Mesenchymal stem cell (in vitro differentiated cells and primary cell): Measurements from ENCODE around the gene ADGRL3.
"Not testable (repeated sequence)": the region's sequence is repeated elsewhere in the genome, so short reads cannot be mapped to it uniquely, and the experiment has no call there.

Experiments
- DNase-seq: peaks from one replicate; pipeline ENCODE4 v3.0.0-alpha.2; 2013
- H2AFZ ChIP-seq: one replicate; pipeline ENCODE4 v1.6.1; 2013; ENCODE audit warnings: low read depth, mild to moderate bottlenecking, control low read depth, inconsistent platforms, low read length, moderate library complexity
- H2AK5ac ChIP-seq: 2 replicates; pipeline ENCODE4 v1.6.1; 2013; ENCODE audit warnings: low read length, moderate library complexity, mild to moderate bottlenecking, inconsistent platforms; ENCODE audit not compliant: severe bottlenecking
- H2BK120ac ChIP-seq: one replicate; pipeline ENCODE4 v1.6.1; 2013; ENCODE audit warnings: low read depth, mild to moderate bottlenecking, inconsistent platforms, low read length, moderate library complexity
- H2BK12ac ChIP-seq, 2 experiments: one replicate each; pipeline ENCODE4 v1.6.1; 2013; ENCODE audit warnings: inconsistent platforms in 2 of 2, low read length in 2 of 2, mild to moderate bottlenecking in 2 of 2, moderate library complexity in 2 of 2, control low read depth in 1 of 2
- H2BK15ac ChIP-seq: one replicate; pipeline ENCODE4 v1.6.1; 2013; ENCODE audit warnings: mild to moderate bottlenecking, low read depth, inconsistent platforms; ENCODE audit not compliant: poor library complexity, severe bottlenecking
- H2BK5ac ChIP-seq: 2 replicates; pipeline ENCODE4 v1.6.1; 2013; ENCODE audit warnings: low read depth, mild to moderate bottlenecking, low read length, control low read depth, inconsistent platforms; ENCODE audit not compliant: poor library complexity, severe bottlenecking
- H3K14ac ChIP-seq, 2 experiments: one replicate each; pipeline ENCODE4 v1.6.1; 2013; ENCODE audit warnings: inconsistent platforms in 2 of 2, low read length in 2 of 2, control low read depth in 1 of 2, mild to moderate bottlenecking in 1 of 2, moderate library complexity in 1 of 2
- H3K18ac ChIP-seq, 2 experiments: one replicate each; pipeline ENCODE4 v1.6.1; 2013; ENCODE audit warnings: inconsistent platforms in 2 of 2, low read length in 2 of 2, control low read depth in 1 of 2, low read depth in 1 of 2, mild to moderate bottlenecking in 1 of 2
- H3K23ac ChIP-seq, 2 experiments: one replicate each; pipeline ENCODE4 v1.6.1; 2013; ENCODE audit warnings: inconsistent platforms in 2 of 2, low read length in 2 of 2, mild to moderate bottlenecking in 2 of 2, moderate library complexity in 2 of 2, control low read depth in 1 of 2
- H3K27ac ChIP-seq: 2 replicates; pipeline ENCODE4 v1.5.1; 2013; ENCODE audit warnings: mild to moderate bottlenecking, moderate library complexity, low read length, control low read depth, inconsistent platforms; ENCODE audit not compliant: poor library complexity, severe bottlenecking
- H3K27me3 ChIP-seq, 2 experiments: 2 replicates each; pipeline versions ENCODE4 v1.6.1 to v1.7.0; 2013; ENCODE audit warnings: low read length in 2 of 2, mild to moderate bottlenecking in 2 of 2, moderate library complexity in 2 of 2, control low read depth in 1 of 2, inconsistent platforms in 1 of 2; ENCODE audit not compliant: control insufficient read depth in 1 of 2, insufficient read depth in 1 of 2
- H3K36me3 ChIP-seq, 2 experiments: 2 replicates each; pipeline versions ENCODE4 v1.6.1 to v1.7.0; 2013; ENCODE audit warnings: low read length in 2 of 2, control low read depth in 1 of 2, inconsistent platforms in 1 of 2, low read depth in 1 of 2, mild to moderate bottlenecking in 1 of 2; ENCODE audit not compliant: insufficient read depth in 2 of 2, control insufficient read depth in 1 of 2
- H3K4ac ChIP-seq, 2 experiments: one replicate each; pipeline ENCODE4 v1.6.1; 2013; ENCODE audit warnings: inconsistent platforms in 2 of 2, low read length in 2 of 2, mild to moderate bottlenecking in 2 of 2, moderate library complexity in 2 of 2, control low read depth in 1 of 2, low read depth in 1 of 2
- H3K4me1 ChIP-seq: 2 replicates; pipeline ENCODE4 v1.6.1; 2013; ENCODE audit warnings: low read depth, low read length, control low read depth; ENCODE audit not compliant: control insufficient read depth, insufficient read depth
- H3K4me2 ChIP-seq: 2 replicates; pipeline ENCODE4 v1.6.1; 2013; ENCODE audit warnings: low read length, mild to moderate bottlenecking, inconsistent platforms; ENCODE audit not compliant: poor library complexity, severe bottlenecking
- H3K4me3 ChIP-seq, 2 experiments: 2 replicates each; pipeline versions ENCODE4 v1.5.1 to v1.7.0; 2013; ENCODE audit warnings: low read length in 2 of 2, mild to moderate bottlenecking in 2 of 2, control low read depth in 1 of 2, low read depth in 1 of 2; ENCODE audit not compliant: insufficient read depth in 1 of 2
- H3K79me1 ChIP-seq: replicated peaks from 2 replicates; pipeline ENCODE4 v1.6.1; 2013; ENCODE audit warnings: mild to moderate bottlenecking, control low read depth, low read length, inconsistent platforms; ENCODE audit not compliant: poor library complexity, severe bottlenecking
- H3K9ac ChIP-seq: 2 replicates; pipeline ENCODE4 v1.7.0; 2013; ENCODE audit warnings: mild to moderate bottlenecking, low read length, moderate library complexity
- H3K9me3 ChIP-seq: 2 replicates; pipeline ENCODE4 v1.7.0; 2013; ENCODE audit warnings: mild to moderate bottlenecking, low read length; ENCODE audit not compliant: control insufficient read depth
- H4K8ac ChIP-seq: one replicate; pipeline ENCODE4 v1.6.1; 2013; ENCODE audit warnings: inconsistent platforms, mild to moderate bottlenecking, low read length, moderate library complexity
- H4K91ac ChIP-seq: one replicate; pipeline ENCODE4 v1.6.1; 2013; ENCODE audit warnings: mild to moderate bottlenecking, low read length, inconsistent platforms
- WGBS: methylation state at CpG from one replicate; pipeline ENCODE4 v1.1.7; 2013; ENCODE audit warnings: mixed read lengths; 5-methylcytosine and 5-hydroxymethylcytosine counted together

ADGRL3 gene

DNA sequence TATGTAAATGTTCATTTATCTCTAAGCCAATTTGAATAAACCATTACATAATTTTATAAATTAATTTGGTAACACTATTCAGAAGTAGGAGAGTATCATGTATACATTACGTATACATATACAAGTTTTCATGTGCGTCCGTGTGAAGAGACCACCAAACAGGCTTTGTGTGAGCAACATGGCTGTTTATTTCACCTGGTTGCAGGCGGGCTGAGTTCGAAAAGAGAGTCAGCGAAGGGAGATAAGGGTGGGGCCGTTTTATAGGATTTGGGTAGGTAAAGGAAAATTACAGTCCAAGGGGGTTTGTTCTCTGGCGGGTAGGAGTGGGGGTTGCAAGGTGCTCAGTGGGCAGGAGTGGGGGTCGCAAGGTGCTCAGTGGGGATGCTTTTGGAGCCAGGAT lies 564.0 kb downstream of the ADGRL3 start:
- H2AFZ ChIP-seq, H3K27me3 ChIP-seq, H2BK12ac ChIP-seq, H3K23ac ChIP-seq, H3K9ac ChIP-seq, H3K36me3 ChIP-seq, H3K4ac ChIP-seq, H2BK15ac ChIP-seq, H3K9me3 ChIP-seq, H2BK5ac ChIP-seq, H3K4me3 ChIP-seq, DNase-seq, H3K18ac ChIP-seq, H3K14ac ChIP-seq, H3K79me1 ChIP-seq, H4K91ac ChIP-seq, H2AK5ac ChIP-seq, H3K4me1 ChIP-seq, H2BK120ac ChIP-seq, H3K27ac ChIP-seq, H4K8ac ChIP-seq, H3K4me2 ChIP-seq: not testable (repeated sequence)
- 94% methylated on average over 9 of the region's 9 CpGs for WGBS

DNA sequence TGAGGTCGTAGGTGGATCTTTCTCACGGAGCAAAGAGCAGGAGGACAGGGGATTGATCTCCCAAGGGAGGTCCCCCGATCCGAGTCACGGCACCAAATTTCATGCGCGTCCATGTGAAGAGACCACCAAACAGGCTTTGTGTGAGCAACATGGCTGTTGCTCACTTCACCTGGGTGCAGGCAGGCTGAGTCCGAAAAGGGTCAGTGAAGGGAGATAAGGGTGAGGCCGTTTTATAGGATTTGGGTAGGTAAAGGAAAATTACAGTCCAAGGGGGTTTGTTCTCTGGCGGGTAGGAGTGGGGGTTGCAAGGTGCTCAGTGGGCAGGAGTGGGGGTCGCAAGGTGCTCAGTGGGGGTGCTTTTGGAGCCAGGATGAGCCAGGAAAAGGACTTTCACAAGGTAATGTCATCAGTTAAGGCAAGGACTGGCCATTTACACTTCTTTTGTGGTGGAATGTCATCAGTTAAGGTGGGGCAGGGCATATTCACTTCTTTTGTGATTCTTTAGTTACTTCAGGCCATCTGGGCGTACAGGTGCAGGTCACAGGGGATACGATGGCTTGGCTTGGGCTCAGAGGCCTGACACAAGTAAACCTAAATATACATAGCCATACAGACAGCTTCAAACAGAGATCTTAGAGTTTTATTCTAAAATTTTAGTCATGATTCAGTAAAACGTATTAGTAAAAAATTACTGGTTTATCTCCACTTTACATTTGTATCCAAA lies 569.5 kb downstream of the ADGRL3 start:
- H2AFZ ChIP-seq, H4K91ac ChIP-seq, H3K4me1 ChIP-seq, H3K27me3 ChIP-seq, H3K27ac ChIP-seq, H3K14ac ChIP-seq, H3K4ac ChIP-seq, H3K4me2 ChIP-seq, H2BK15ac ChIP-seq, H3K9me3 ChIP-seq, DNase-seq, H3K18ac ChIP-seq, H2BK120ac ChIP-seq, H3K9ac ChIP-seq, H2BK12ac ChIP-seq, H3K23ac ChIP-seq, H2BK5ac ChIP-seq, H3K4me3 ChIP-seq, H2AK5ac ChIP-seq, H4K8ac ChIP-seq, H3K79me1 ChIP-seq, H3K36me3 ChIP-seq: not testable (repeated sequence)
- WGBS = 95% methylated on average over 10 of the region's 14 CpGs

GRCh38 chr4:61770456-61770855 lies 570.3 kb downstream of the ADGRL3 start:
- no peak overlapping the region for H3K23ac ChIP-seq
- H4K91ac ChIP-seq = no peak overlapping the region
- no peaks in the 10 kb centered on the region for H3K36me3 ChIP-seq
- H4K8ac ChIP-seq = no peak overlapping the region
- no peak overlapping the region for H3K4ac ChIP-seq
- no peak overlapping the region for H2BK15ac ChIP-seq
- H3K79me1 ChIP-seq = no peaks in the 10 kb centered on the region
- H2BK5ac ChIP-seq = no peak overlapping the region
- no peak overlapping the region for H3K4me2 ChIP-seq
- no peak for DNase-seq
- no peak overlapping the region for H2BK12ac ChIP-seq
- no peaks in the 10 kb centered on the region for H3K27me3 ChIP-seq
- H3K18ac ChIP-seq = no peak overlapping the region
- no peaks in the 10 kb centered on the region for H3K4me1 ChIP-seq
- H3K9me3 ChIP-seq = no peaks in the 10 kb centered on the region
- no peak overlapping the region for H3K4me3 ChIP-seq
- no peak overlapping the region for H3K27ac ChIP-seq
- WGBS = no CpG with 5 or more reads among the region's 1 CpG
- no peak overlapping the region for H2AFZ ChIP-seq
- H3K14ac ChIP-seq = no peak overlapping the region
- H2AK5ac ChIP-seq = no peak overlapping the region
- H2BK120ac ChIP-seq = no peak overlapping the region
- no peak overlapping the region for H3K9ac ChIP-seq

DNA sequence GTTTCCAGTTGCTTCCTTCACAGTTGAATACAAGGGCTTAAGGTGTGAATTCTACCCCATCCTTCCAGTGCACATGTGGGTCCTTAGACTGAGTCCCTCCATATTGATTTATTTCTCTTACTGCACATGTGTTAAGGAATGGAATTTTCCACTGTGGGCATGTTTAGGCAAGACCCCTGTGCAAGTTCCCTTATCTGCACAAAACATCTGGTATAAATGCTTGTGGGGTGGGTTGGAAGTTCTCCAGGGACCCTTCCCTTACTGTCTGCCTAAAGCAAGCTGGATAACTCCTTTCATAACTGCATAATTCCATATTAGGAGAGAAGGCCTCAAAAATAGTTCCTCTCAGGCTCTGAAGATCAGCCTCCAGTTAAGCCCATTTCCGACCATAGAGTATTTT lies 570.9 kb downstream of the ADGRL3 start:
- Histone ChIP-seq H3K14ac (no peak overlapping the region), H3K4me1 (no peaks in the 10 kb centered on the region), H2AFZ (no peak overlapping the region), H2BK12ac (no peak overlapping the region), H2AK5ac (no peak overlapping the region), H3K27ac (no peak overlapping the region), H3K4ac (no peak overlapping the region), H3K4me3 (no peak overlapping the region), H3K9me3 (no peaks in the 10 kb centered on the region), H4K91ac (no peak overlapping the region), H2BK15ac (no peak overlapping the region), H2BK120ac (no peak overlapping the region), H3K23ac (no peak overlapping the region), H2BK5ac (no peak overlapping the region), H4K8ac (no peak overlapping the region), H3K79me1 (no peaks in the 10 kb centered on the region), H3K27me3 (no peaks in the 10 kb centered on the region), H3K9ac (no peak overlapping the region), H3K4me2 (no peak overlapping the region), H3K36me3 (no peaks in the 10 kb centered on the region), H3K18ac (no peak overlapping the region)
- DNase-seq = no peak
- no CpG with 5 or more reads among the region's 1 CpG for WGBS
